Adipose tissue (tissue), 3 donors: Measurements from ENCODE around the gene CARMIL1. TPM values are rescaled to one million over a fixed set of nuclear protein-coding genes. Genes with fewer than 3 reads are reported as not detected.

Experiments
- H3K27ac ChIP-seq: one replicate; pipeline ENCODE4 v1.5.1; 2013; ENCODE audit warnings: low read depth, low read length
- WGBS, 3 donors: extraction: QIAGEN DNeasy Blood & Tissue Kit; methylation state at CpG; one replicate each; pipeline ENCODE4 v1.1.7; 2013; 5-methylcytosine and 5-hydroxymethylcytosine counted together
- polyA plus RNA-seq, 3 donors: library from polyadenylated mRNA; stranded (reverse); fragments of 200-250 nt; gene quantifications; one replicate each; pipeline ENCODE4 v1.2.3, GENCODE V29; 2013
- donor health status: healthy with polysubstance abuse.
- donor health status: Bipolar disorder and iron deficiency.
- donor health status: healthy.

Gene CARMIL1
- polyA plus RNA-seq, 3 donors, result 3.0 to 24.6 (median 3.5) TPM

DNA sequence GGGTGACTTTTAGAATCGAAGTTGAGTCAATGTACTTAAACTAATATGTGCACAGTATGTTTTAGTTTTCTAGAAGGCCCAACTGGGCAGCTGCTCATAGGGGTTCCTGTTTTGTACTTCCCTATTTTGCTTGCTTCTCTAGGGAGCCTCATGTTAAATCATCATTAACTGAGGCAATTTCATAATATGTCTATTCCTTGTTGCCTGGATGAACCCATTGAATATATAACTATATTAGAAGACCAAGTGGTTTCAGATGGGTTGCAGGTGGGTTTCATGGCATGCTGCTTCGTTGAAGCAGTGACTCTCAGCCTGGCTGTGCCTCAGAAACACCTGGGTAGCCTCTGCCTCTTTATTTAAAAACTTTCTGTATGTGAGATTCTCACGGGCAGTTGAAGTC, 22.2 kb downstream of the CARMIL1 start:
- H3K27ac ChIP-seq, result no peak overlapping the region

GRCh38 chr6:25302151-25302550, 23.0 kb downstream of the CARMIL1 start:
- H3K27ac ChIP-seq, result no peak overlapping the region
- WGBS, 3 donors, result 23 to 65% (median 57%) methylated on average over 1 of the region's 1 CpG

More for the DNA sequence above, 22.2 kb downstream of the CARMIL1 start:
- WGBS, 3 donors, result 55 to 76% (median 68%) methylated on average over 3 of the region's 3 CpGs

DNA sequence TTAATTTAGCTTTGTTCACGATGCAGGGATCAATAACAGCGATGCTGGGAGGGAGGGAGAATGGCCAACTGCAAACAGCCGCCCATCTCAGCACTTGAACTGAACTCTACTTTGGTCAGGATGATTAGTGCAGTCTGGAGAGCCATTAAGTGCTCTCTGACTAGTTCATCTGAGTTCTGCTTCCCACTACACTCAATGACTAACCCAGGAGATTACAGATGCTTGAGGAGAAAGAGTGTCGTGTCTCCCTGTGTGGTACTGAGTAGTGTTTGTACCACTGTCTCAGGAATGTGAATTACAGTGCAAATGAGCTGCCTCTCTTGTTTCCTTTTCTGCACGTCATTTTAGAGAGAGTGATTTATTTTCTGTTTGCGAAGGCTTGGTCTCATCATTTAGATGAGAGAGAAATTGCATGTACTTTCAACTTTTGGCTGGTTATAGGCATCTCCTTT, 23.5 kb downstream of the CARMIL1 start:
- WGBS, 3 donors, result 39 to 53% (median 48%) methylated on average over 6 of the region's 6 CpGs
- H3K27ac ChIP-seq, result no peak overlapping the region

GRCh38 chr6:25303254-25303653, 24.1 kb downstream of the CARMIL1 start:
- H3K27ac ChIP-seq, result no peak overlapping the region
- 91 to 97% (median 95%) methylated on average over 1 of the region's 1 CpG for WGBS, 3 donors

DNA sequence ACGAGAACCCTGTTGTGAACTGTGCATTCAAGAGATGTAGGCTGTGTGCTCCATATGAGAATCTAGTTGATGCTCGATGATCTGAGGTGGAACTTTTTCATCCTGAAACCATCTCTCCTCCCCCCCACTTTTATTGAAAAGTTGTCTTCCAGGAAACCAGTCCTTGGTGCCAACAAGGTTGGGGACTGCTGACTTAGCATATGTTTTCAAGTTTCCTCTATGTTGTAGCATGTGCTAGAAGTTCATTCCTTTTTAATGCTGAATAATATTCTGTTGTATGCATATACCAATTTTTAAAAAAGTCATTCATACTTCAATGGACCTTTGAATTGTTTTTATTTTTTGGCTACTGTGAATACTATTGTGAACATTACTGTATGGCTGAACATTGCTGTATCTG, 27.2 kb downstream of the CARMIL1 start:
- WGBS, 3 donors, result 88 to 100% (median 95%) methylated on average over 2 of the region's 2 CpGs
- H3K27ac ChIP-seq, result no peak overlapping the region

DNA sequence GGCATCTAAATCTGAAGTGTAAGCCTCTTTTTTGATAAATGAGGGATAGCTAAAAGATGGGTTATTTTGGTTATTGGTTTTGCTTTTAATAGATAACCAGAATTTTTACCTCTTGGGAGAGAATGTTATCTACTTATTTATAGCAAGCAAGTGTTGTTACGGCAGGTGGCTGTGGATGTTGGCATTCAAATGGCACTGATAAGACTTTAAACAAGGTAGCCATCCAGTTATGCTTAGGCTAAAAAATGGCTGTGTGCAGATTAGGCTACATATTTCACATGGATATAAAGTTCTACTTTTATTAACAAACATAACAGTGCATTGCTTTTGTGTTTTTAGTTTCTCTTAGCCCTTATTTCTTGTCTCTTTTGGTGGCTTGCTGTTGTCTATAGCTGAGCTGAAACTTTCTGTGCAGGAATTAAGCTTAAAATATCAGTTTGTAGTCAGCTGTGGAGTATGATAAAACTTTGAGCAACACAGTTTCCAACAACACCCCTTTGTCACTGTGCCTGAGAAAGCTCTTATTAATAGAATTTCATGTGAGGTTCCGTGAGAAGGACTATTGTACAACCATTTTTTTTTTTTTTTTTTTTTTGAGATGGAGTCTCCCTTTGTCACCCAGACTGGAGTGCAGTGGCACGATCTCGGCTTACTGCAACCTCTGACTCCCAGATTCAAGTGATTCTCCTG, 28.8 kb downstream of the CARMIL1 start:
- 52 to 86% (median 86%) methylated on average over 4 of the region's 4 CpGs for WGBS, 3 donors
- H3K27ac ChIP-seq, result no peak overlapping the region

DNA sequence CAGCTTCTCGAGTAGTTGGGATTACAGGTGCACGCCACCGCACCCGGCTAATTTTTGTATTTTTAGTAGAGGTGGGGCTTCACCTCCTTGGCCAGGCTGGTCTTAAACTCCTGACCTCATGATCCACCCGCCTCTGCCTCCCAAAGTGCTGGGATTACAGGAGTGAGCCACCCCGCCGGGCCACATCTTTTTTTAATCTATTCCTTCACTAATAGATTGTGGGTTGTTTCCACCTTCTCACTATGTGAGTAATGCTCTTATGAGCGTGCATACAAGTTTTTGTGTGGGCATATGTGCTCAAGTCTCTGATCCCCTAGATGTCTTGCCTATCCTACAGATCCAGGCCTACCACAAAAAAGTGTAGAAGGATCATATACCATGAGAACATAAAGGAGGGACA, 30.7 kb downstream of the CARMIL1 start:
- H3K27ac ChIP-seq, result no peak overlapping the region
- WGBS, 3 donors, result 80 to 99% (median 98%) methylated on average over 7 to 8 of the region's 8 CpGs

DNA sequence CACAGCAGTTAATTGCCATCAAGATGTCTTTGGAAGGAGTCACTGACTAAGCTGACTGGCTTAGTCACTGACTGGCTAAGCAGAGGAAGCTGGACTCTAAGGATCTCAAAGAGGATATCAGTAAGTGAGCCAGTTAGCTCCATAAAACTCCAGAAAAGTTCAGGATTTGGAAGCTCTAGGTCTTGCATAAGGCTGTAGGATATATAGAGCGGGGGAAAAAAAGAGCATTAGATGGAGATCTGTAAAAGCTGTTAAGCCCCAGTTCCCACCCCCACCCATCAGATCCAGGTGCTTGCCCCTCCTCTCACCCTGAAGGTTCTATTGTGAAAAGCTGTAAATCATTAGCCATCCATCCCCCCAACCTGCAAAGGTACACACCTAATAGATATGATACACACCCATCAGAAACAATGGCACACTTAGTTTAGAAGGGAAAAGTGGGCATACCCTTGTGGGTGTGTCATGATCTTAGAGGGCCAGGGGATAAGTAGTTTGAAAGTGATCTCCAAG, 32.2 kb downstream of the CARMIL1 start:
- WGBS, 3 donors, result 94 to 100% (median 100%) methylated on average over 1 of the region's 1 CpG
- H3K27ac ChIP-seq, result no peak overlapping the region

DNA sequence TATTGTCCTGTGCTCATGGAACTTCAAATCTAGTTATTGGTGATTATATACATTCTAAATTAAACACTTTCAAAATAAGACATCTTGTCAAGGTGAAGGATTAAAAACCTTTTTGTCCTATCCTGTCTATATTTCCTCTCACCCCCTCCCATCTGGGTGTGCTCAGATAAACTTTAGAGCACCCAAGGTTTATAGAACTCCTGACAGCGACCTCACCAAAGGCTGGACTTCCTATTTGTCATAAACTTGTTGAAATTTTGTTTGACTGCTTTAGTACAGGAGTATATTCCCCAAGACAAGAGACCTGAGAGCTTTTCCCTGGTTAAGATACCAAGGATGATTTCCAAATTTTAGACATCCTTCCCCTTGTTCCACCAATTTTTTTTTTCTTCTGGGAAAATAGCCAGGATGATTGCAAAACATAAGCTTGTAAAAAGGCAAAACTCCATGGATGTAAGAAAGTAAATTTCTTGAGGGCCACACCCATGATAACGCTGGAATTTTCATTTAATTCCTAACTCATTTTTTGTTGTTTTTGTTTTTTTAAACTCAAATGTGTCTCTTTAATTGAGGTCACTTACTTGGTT, 33.0 kb downstream of the CARMIL1 start:
- no peak overlapping the region for H3K27ac ChIP-seq
- 35 to 68% (median 35%) methylated on average over 2 of the region's 2 CpGs for WGBS, 3 donors

DNA sequence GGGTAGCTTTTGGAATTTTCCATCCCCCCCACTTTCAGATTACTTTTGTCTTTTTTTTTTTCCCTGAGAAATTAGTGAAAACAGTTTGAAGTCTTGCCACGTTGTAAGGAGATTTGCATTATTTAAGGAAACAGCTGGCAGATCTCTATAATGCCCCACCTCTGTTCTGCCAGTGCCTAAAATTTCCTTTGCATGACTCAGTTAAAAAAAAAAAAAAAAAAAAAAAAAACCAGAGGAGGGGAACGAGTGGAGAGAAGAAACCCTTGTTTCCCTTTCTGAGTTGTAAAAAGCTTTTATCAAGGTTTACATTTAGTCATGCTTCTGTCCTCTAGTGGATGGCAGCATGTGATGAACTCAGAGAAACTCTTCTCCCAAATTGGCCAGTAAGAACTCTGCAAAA, 33.5 kb downstream of the CARMIL1 start:
- H3K27ac ChIP-seq, result no peak overlapping the region
- WGBS, 3 donors, result 0 to 17% (median 0%) methylated on average over 2 of the region's 2 CpGs

- WGBS, 3 donors, result 92 to 97% (median 93%) methylated on average over 2 of the region's 2 CpGs
- no peak overlapping the region for H3K27ac ChIP-seq
Observed at GRCh38 chr6:25314509-25315175, 35.5 kb downstream of the CARMIL1 start.

GRCh38 chr6:25315194-25316177, 36.3 kb downstream of the CARMIL1 start:
- no peak overlapping the region for H3K27ac ChIP-seq
- WGBS, 3 donors, result 80 to 87% (median 86%) methylated on average over 10 of the region's 10 CpGs

DNA sequence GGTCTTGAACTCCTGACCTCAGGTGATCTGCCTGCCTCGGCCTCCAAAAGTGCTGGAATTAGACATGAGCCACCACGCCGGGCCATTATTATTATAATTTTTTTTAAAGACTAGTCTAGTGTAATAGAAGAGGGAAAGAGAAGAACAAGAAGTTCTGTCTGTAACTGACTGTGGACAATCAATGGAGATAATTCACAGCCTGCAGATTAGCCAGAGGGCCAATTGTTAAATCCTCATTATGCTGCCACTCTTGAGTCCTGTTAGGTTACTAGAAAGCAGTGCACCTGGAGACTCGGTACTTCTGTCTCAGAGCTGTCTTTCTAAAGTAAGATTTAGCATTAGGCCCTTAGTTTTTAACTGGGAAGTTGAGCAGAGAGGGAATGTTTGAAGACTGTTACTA, 37.5 kb downstream of the CARMIL1 start:
- no peak overlapping the region for H3K27ac ChIP-seq
- 89 to 93% (median 93%) methylated on average over 4 of the region's 4 CpGs for whole genome bisulfite sequencing, 3 donors

- WGBS, 3 donors, result 74 to 90% (median 88%) methylated on average over 6 of the region's 6 CpGs
- H3K27ac ChIP-seq, result no peak overlapping the region
Observed at GRCh38 chr6:25318589-25318988, 39.4 kb downstream of the CARMIL1 start.

GRCh38 chr6:25320459-25320858, 41.3 kb downstream of the CARMIL1 start:
- WGBS, 3 donors, result 0 to 70% (median 39%) methylated on average over 1 of the region's 1 CpG
- H3K27ac ChIP-seq, result no peak overlapping the region

GRCh38 chr6:25322692-25323091, 43.5 kb downstream of the CARMIL1 start:
- WGBS, 3 donors, result 89 to 99% (median 93%) methylated on average over 2 of the region's 2 CpGs
- H3K27ac ChIP-seq, result no peak overlapping the region

DNA sequence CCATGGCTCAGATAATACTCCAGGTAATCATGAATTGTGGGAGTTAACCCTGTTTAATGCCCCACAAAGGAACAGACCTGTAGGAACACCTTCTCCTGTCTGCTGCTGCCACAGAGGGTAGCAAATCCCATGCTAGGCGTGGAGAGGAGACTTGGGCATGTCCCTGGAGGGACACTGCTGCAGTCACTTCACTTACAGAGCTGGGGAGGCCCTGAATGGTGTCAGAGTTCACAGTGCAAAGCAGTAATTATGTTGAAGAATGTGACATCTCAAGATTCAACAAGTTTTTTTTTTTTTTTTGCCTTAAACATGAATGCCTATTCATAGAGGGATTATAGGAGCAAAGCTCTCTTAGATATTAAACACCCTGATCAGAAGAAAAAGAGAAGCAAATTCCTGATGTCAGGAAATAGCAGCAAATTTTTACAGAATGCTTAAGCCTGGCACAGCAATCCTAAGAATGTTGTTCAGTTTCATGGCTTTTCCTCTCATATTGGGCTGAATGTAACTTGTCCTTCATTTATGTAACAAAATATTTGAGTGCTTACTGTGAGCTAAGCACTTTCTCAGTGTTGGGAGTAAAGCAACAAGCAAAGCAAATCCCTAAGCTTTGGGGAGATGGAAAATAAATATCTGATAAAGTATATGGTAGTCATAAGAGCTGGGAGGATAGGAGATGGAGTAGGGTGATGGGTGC, 45.0 kb downstream of the CARMIL1 start:
- no peak overlapping the region for H3K27ac ChIP-seq
- WGBS, 3 donors, result 67 to 96% (median 73%) methylated on average over 1 of the region's 1 CpG

DNA sequence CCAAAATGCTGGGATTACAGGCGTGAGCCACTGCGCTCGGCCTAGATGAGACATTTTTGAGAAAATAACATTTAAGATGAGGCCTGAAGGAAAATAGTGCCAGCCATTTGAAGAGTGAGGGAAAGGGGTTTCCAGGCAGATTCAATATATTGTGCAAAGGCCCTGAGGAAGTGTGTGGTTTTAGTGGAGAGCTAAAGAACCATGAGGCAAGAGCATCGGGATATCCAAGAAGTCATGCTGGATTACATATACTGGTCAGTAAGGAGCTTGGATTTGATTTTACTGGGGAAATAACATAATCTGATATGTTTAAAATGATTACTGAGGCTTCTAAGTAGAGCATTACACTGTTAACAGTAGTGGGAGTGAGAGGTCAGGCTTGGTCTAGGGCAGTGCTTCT, 47.0 kb downstream of the CARMIL1 start:
- WGBS, 3 donors, result 87 to 98% (median 90%) methylated on average over 4 of the region's 4 CpGs
- no peak overlapping the region for H3K27ac ChIP-seq
